Sigmoid colon (tissue), 7 donors: Measurements from ENCODE around the gene IRGC. TPM values are rescaled to one million over a fixed set of nuclear protein-coding genes. Genes with fewer than 3 reads are reported as not detected.

Experiments used
- DNase-seq: peaks from one replicate; pipeline ENCODE4 v3.0.0-alpha.2; 2019
- H3K27ac ChIP-seq, 4 donors: fragments of 200-600 bp; sonication (generic); one replicate each; pipeline ENCODE4 v1.5.1; 2016 to 2019; ENCODE audit warnings: mild to moderate bottlenecking in 1 of 4
- H3K27me3 ChIP-seq, 3 donors: fragments of 200-600 bp; sonication (generic); one replicate each; pipeline ENCODE4 v1.5.1; 2019; ENCODE audit warnings: mild to moderate bottlenecking in 1 of 3
- H3K36me3 ChIP-seq, 4 donors: fragments of 200-600 bp; sonication (generic); one replicate each; pipeline ENCODE4 v1.5.1; 2016 to 2019
- H3K4me1 ChIP-seq, 4 donors: fragments of 200-600 bp; sonication (generic); one replicate each; pipeline ENCODE4 v1.5.1; 2017 to 2019
- H3K4me3 ChIP-seq, 4 donors: fragments of 200-600 bp; sonication (generic); one replicate each; pipeline ENCODE4 v1.5.1; 2017 to 2019; ENCODE audit warnings: mild to moderate bottlenecking in 2 of 4, moderate library complexity in 1 of 4
- H3K9me3 ChIP-seq, 4 donors: fragments of 200-600 bp in 3 of 4; sonication (generic) in 3 of 4; one replicate each; pipeline versions ENCODE4 v1.5.1 to v1.6.1; 2013 to 2019
- EP300 ChIP-seq, 4 donors: sonication (generic); formaldehyde crosslinking; IDR thresholded peaks; one replicate each; pipeline ENCODE4 v1.6.1; 2017; ENCODE audit warnings: antibody characterized with exemption in 4 of 4
- POLR2A ChIP-seq, 2 donors: fragments of 450-650 bp; IDR thresholded peaks; one replicate each; pipeline ENCODE4 v1.6.1; 2016; ENCODE audit warnings: antibody characterized with exemption in 2 of 2, mild to moderate bottlenecking in 2 of 2, moderate library complexity in 2 of 2
- POLR2AphosphoS5 ChIP-seq, 4 donors: sonication (generic); formaldehyde crosslinking; IDR thresholded peaks; one replicate each; pipeline ENCODE4 v1.6.1; 2017; ENCODE audit warnings: antibody characterized with exemption in 4 of 4
- WGBS, 2 donors: extraction: QIAGEN DNeasy Blood & Tissue Kit; methylation state at CpG; one replicate each; pipeline ENCODE4 v1.1.7; 2013; 5-methylcytosine and 5-hydroxymethylcytosine counted together
- intact Hi-C: fragments of 100-400 bp; cut with DNase I; formaldehyde crosslinking; loops from one replicate; pipeline ENCODE4 v1.15.1; 2023
- polyA plus RNA-seq, 3 donors: library from polyadenylated mRNA; stranded (reverse); fragments of 200-250 nt; gene quantifications; one replicate each; pipeline ENCODE4 v1.2.3, GENCODE V29; 2013
- total RNA-seq, 4 donors: library from RNA; depleted of rRNA; stranded (reverse); fragments of >200 nt; gene quantifications; one replicate each; pipeline ENCODE4 v1.1.0, GENCODE V29; 2016
- TF ChIP-seq, protein P1 (sequence below), 4 experiments: fragments of 450-650 bp in 3 of 4; fragments of 200-600 bp in 1 of 4; IDR thresholded peaks; one replicate each; pipeline ENCODE4 v1.5.1; 2016 to 2019; ENCODE audit warnings: antibody characterized with exemption in 4 of 4, mild to moderate bottlenecking in 3 of 4, moderate library complexity in 2 of 4
- donor health status: healthy with polysubstance abuse.
- donor health status: Bipolar disorder and iron deficiency.
- donor health status: healthy.

Gene IRGC
- total and polyA plus RNA-seq, 7 donors: not detected

DNA sequence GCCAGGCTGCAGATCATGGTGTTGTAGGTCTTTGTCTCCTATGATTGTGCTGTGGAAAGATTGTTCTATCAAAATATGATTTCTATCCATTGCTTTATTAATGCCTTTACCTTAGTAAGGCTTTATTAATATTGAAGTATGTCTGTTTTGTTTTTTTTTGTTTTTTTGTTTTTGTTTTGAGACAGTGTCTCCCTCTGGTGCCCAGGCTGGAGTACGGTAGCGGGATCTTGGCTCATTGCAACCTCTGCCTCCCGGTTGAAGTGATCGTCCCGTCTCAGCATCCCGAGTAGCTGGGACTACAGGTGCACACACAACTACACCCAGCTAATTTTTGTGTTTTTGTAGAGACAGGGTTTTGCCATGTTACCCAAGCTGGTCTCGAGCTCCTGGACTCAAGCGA, 7.7 kb downstream of the IRGC start:
- 30 to 77% methylated on average over 8 of the region's 8 CpGs for WGBS, 2 donors
- no peaks in the 10 kb centered on the region for H3K9me3 ChIP-seq
- TF ChIP-seq EP300 (IDR thresholded peaks at IDR 0.05): no peak
- no peak for TF ChIP-seq POLR2A (IDR thresholded peaks at IDR 0.05)
- TF ChIP-seq, protein P1, sequence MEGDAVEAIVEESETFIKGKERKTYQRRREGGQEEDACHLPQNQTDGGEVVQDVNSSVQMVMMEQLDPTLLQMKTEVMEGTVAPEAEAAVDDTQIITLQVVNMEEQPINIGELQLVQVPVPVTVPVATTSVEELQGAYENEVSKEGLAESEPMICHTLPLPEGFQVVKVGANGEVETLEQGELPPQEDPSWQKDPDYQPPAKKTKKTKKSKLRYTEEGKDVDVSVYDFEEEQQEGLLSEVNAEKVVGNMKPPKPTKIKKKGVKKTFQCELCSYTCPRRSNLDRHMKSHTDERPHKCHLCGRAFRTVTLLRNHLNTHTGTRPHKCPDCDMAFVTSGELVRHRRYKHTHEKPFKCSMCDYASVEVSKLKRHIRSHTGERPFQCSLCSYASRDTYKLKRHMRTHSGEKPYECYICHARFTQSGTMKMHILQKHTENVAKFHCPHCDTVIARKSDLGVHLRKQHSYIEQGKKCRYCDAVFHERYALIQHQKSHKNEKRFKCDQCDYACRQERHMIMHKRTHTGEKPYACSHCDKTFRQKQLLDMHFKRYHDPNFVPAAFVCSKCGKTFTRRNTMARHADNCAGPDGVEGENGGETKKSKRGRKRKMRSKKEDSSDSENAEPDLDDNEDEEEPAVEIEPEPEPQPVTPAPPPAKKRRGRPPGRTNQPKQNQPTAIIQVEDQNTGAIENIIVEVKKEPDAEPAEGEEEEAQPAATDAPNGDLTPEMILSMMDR (IDR thresholded peaks at IDR 0.05): no peak
- no peak for TF ChIP-seq POLR2AphosphoS5 (IDR thresholded peaks at IDR 0.05)
- H3K27me3 ChIP-seq: no peaks in the 10 kb centered on the region
- H3K4me3 ChIP-seq: no peak overlapping the region
- H3K36me3 ChIP-seq: peaks cover 0 to 4% (median 3%) of the 10 kb centered on the region in 4 donors
- no peak overlapping the region for H3K27ac ChIP-seq
- no peak for DNase-seq
- intact Hi-C loops: no loop called here
- H3K4me1 ChIP-seq: no peaks in the 10 kb centered on the region

DNA sequence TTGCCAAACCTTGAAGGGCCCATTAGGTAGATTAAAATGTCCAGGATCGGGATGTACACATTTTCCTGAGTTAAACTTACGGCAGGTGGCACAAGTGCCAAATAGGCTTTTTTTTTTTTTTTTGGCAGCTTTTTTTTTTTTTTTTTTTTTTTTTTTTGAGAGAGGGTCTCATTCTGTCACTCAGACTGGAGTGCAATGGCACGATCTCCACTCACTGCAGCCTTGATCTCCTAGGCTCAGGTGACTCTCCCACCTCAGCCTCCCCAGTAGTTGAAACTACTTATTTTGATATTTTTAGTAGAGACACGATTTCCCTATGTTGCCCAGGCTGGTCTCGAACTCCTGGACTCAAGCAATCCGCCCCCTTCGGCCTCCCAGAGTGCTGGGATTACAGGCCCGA, 9.0 kb downstream of the IRGC start:
- no peak for DNase-seq
- Histone ChIP-seq H3K36me3 (peaks cover 0 to 16% (median 8%) of the 10 kb centered on the region in 4 donors), H3K9me3 (no peaks in the 10 kb centered on the region), H3K27me3 (no peaks in the 10 kb centered on the region), H3K4me1 (no peaks in the 10 kb centered on the region), H3K27ac (no peak overlapping the region), H3K4me3 (no peak overlapping the region)
- intact Hi-C loops: no loop called here
- no peak for TF ChIP-seq POLR2AphosphoS5 (IDR thresholded peaks at IDR 0.05)
- TF ChIP-seq, protein P1 (IDR thresholded peaks at IDR 0.05): no peak
- whole genome bisulfite sequencing, 2 donors: 76 to 78% methylated on average over 8 of the region's 8 CpGs

DNA sequence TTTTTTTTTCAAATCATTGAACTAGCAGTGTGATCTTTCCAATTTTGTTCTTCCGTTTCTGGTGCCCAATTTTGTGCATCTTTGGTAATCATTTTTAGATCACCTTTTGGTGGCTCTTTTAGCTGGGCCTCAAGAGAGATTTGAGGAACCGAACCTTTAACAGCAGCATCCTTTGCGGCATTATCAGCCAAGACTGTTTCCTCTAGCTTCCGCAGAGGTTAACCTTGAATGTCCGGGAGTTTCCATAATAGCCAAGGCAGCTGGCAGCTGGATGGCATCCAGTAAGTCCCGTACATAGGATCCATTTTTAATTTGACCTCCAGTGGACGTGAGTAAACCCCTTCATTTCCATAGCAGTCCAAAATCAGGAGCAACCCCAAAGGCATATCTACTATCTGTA, 9.6 kb downstream of the IRGC start:
- no peak for TF ChIP-seq EP300 (IDR thresholded peaks at IDR 0.05)
- TF ChIP-seq POLR2A (IDR thresholded peaks at IDR 0.05): no peak
- no peak for TF ChIP-seq POLR2AphosphoS5 (IDR thresholded peaks at IDR 0.05)
- TF ChIP-seq, protein P1 (IDR thresholded peaks at IDR 0.05): no peak
- peaks cover 0 to 21% (median 9%) of the 10 kb centered on the region in 4 donors for H3K36me3 ChIP-seq
- WGBS, 2 donors: 47% methylated on average over 7 of the region's 7 CpGs
- no peak for DNase-seq
- intact Hi-C loops: no loop called here
- no peaks in the 10 kb centered on the region for H3K4me1 ChIP-seq
- no peaks in the 10 kb centered on the region for H3K27me3 ChIP-seq
- no peak overlapping the region for H3K27ac ChIP-seq
- H3K9me3 ChIP-seq: no peaks in the 10 kb centered on the region
- no peak overlapping the region for H3K4me3 ChIP-seq

DNA sequence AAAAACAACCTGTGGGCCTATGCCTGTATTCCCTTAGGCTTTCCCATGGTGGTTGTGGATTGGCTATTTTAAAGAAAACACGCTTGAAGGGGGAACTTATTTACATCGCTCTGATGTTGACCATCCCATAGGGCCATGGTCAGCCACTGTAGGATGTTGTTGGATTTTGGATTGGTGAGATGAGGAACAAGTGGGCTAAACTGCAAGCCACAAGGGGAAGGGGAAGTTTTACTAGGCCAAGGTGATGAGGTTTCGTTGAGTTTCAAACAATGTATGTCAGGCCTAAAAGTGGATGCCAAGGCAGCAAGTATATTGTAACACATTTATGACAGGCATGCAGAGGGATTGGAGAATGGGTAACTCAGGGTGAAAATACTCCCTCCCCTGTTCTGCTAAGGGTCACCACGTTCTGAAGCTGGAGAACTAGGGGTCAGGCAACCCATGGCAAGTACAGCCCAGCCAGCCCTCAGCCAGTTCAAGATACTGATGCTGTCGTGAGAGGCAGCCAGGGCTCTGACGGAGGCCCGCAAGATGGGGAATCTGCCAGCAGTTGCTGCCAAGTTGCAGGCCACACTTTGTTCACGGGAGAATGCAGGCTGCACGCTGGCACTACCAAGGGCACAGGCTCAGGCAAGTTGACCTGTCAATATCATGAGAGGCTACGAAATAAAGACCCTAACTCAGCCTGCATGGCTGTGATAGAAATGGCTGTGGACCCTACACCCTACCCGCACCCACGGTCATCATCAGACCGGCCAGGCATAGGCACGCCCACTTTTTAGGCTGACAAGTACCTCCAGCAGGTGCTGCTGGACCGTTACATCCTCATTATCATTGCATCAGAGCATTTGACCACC, 11.1 kb downstream of the IRGC start:
- WGBS, 2 donors: 73 to 75% methylated on average over 15 of the region's 15 CpGs
- Histone ChIP-seq H3K27me3 (no peaks in the 10 kb centered on the region), H3K4me1 (no peaks in the 10 kb centered on the region), H3K4me3 (no peak overlapping the region), H3K9me3 (no peaks in the 10 kb centered on the region), H3K36me3 (peaks cover 11 to 35% (median 18%) of the 10 kb centered on the region in 4 donors), H3K27ac (no peak overlapping the region)
- no peak for DNase-seq
- intact Hi-C loops: no loop called here
- TF ChIP-seq POLR2AphosphoS5 (IDR thresholded peaks at IDR 0.05): no peak
- TF ChIP-seq EP300 (IDR thresholded peaks at IDR 0.05): no peak
- TF ChIP-seq POLR2A (IDR thresholded peaks at IDR 0.05): no peak
- TF ChIP-seq, protein P1 (IDR thresholded peaks at IDR 0.05): no peak

DNA sequence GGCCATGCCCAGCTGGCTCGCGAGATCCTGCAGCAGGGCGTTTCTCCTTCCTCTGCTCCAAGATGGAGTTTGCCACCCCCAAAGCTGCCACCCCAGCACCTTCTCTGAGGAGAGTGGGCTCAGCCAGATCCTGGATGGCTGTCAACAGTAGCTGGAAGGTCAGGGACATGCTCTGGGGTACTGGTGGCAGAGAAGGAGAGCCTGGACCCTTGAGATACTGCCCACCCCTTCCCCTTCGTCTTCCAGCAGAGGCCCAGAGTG, 11.6 kb downstream of the IRGC start:
- Histone ChIP-seq H3K9me3 (no peaks in the 10 kb centered on the region), H3K27ac (no peak overlapping the region), H3K4me3 (no peak overlapping the region), H3K36me3 (peaks cover 15 to 41% (median 22%) of the 10 kb centered on the region in 4 donors), H3K4me1 (no peaks in the 10 kb centered on the region), H3K27me3 (no peaks in the 10 kb centered on the region)
- no peak for TF ChIP-seq POLR2A (IDR thresholded peaks at IDR 0.05)
- no peak for TF ChIP-seq EP300 (IDR thresholded peaks at IDR 0.05)
- TF ChIP-seq POLR2AphosphoS5 (IDR thresholded peaks at IDR 0.05): no peak
- TF ChIP-seq, protein P1 (IDR thresholded peaks at IDR 0.05): no peak
- intact Hi-C loops: no loop called here
- DNase-seq: no peak
- WGBS, 2 donors: 79 to 82% methylated on average over 4 of the region's 4 CpGs
